HG02763 (cell line): ENCODE data around the gene PRSS21.

Experiments
- ATAC-seq: cut with Tn5 transposase; IDR thresholded peaks from one replicate; pipeline ENCODE4 v1.9.1; 2021; ENCODE audit warnings: mild to moderate bottlenecking, moderate library complexity; ENCODE audit not compliant: unreplicated experiment

PRSS21 gene

GRCh38 chr16:2860826-2861567 is 44.0 kb downstream of the PRSS21 start:
- no peak for ATAC-seq

DNA sequence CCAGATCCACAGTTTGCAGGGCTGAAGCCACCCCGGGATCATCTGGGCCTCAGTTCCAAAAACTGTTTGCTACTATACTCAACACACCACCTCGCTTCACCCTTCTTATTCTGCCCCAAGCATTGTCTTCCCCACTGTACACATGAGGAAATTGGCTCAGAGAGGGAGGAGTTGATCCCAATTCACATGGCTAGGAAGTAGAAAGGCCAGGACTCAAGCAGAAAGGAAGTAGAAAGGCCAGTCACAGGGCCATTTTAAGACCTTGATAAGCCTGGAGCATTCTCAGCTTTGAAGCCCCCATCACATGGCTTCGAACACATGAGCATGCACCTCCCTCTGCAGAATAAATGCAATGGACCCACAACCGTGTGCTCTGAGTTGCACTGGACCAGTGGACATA is 48.6 kb downstream of the PRSS21 start:
- no peak for ATAC-seq

- ATAC-seq, result no peak
Measured at GRCh38 chr16:2866431-2866830, 49.4 kb downstream of the PRSS21 start.

DNA sequence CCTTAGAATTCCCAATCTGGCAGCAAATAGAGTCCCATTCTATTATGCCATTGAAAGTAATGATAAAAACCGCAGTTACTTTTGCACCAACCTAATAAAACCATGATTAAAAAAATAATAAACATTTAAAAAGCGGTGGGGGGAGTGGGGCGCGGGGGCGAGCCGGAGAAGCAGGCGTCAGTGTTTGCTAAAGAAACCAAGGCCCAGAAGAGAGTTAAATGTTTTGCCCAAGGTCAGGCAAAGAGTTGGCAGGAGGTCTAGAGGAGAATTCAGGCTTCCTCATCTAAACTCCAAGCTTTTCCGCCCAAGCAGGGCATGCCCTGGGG is 50.6 kb downstream of the PRSS21 start:
- ATAC-seq, result no peak

DNA sequence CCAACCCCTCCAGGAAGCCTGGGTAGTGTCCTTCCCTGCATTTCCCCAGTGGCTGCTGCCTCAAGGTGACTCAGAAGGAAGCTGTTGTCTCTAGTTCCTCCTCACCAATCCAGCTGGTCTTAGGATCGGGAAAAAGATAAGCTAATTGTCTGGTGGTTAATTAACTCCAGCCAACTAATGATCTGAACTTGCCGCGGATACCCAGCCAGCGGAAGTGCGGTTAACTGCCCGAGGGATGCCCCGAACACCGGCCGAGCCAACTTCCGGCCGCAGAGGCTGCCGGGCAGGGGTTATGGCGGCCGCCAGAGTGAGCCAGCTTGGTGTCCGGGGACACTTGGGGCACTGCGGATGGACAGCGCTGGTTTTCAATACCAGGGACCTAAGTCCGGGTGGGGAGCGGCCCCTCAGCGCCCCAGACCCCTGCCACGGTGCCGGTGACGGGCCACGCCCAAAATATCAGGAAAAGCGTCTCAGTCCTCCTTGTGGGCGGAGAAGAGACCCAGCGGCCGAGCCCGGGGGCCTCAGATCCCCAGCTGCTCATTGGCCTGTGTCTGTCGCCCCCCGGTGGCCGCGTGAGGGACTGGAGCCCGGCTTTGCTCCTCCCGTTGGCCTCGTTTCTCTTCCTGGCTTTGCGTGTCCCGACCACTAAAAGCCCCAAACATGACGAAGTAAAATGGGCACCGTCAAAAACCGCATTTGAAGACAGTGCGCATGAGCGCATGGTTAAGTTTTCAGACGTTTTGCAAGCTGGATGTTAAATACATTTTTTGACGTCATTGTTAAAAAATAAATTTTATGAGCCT is 51.2 kb downstream of the PRSS21 start:
- ATAC-seq, result peak; percentile 81
